ENCODE measurements around the gene CHD1.

- TF ChIP-seq CTCF (IDR thresholded peaks at IDR 0.05; ENCODE audit: low read depth, low read length), result no peak
- no peak for TF ChIP-seq POLR2A (IDR thresholded peaks at IDR 0.05; ENCODE audit: extremely low read depth, insufficient read length)
- no peak for TF ChIP-seq MAX (IDR thresholded peaks at IDR 0.05; ENCODE audit: low read depth, low read length)
- TF ChIP-seq MYC (IDR thresholded peaks at IDR 0.05; ENCODE audit: low read depth, low read length), result no peak
Measured at GRCh38 chr5:98813755-98814154, 115.1 kb downstream of the CHD1 start.

All from NB4 (cell line).